Heart right ventricle (tissue), 16 donors: ENCODE data around the gene RBMX. TPM values are rescaled to one million over a fixed set of nuclear protein-coding genes. Genes with fewer than 3 reads are reported as not detected.
"Not testable (repeated sequence)": the region's sequence is repeated elsewhere in the genome, so short reads cannot be mapped to it uniquely, and the experiment has no call there.

Source experiments
- ATAC-seq, 8 donors: fragments of 200-7000 bp; cut with Tn5 transposase; one replicate each; pipeline ENCODE4 v1.9.1; 2020; ENCODE audit warnings: mild to moderate bottlenecking in 8 of 8, moderate library complexity in 8 of 8, moderate number of reproducible peaks in 1 of 8
- DNase-seq, 2 donors: peaks; one replicate each; pipeline ENCODE4 v3.0.0-alpha.2; 2020
- H3K27ac ChIP-seq, 10 donors: fragments of 200-600 bp; sonication (generic) in 2 of 10; one replicate each; pipeline versions ENCODE4 v1.5.0 to v1.8.0; 2020 to 2022; ENCODE audit warnings: mild to moderate bottlenecking in 3 of 10
- H3K27me3 ChIP-seq, 7 donors: fragments of 200-600 bp; one replicate each; pipeline ENCODE4 v1.8.0; 2021 to 2022; ENCODE audit warnings: mild to moderate bottlenecking in 2 of 7
- H3K36me3 ChIP-seq, 9 donors: fragments of 200-600 bp; sonication (generic) in 1 of 9; one replicate each; pipeline versions ENCODE4 v1.5.0 to v1.8.0; 2020 to 2022; ENCODE audit warnings: mild to moderate bottlenecking in 2 of 9
- H3K4me1 ChIP-seq, 9 donors: fragments of 200-600 bp; sonication (generic) in 1 of 9; one replicate each; pipeline versions ENCODE4 v1.5.0 to v1.8.0; 2020 to 2022; ENCODE audit warnings: mild to moderate bottlenecking in 4 of 9
- H3K4me3 ChIP-seq, 10 donors: fragments of 200-600 bp; sonication (generic) in 2 of 10; one replicate each; pipeline versions ENCODE4 v1.5.0 to v1.8.0; 2020 to 2022; ENCODE audit warnings: mild to moderate bottlenecking in 7 of 10, moderate library complexity in 2 of 10
- H3K9me3 ChIP-seq, 11 donors: fragments of 200-600 bp in 10 of 11; sonication (generic) in 2 of 11; one replicate each; pipeline versions ENCODE4 v1.5.0 to v1.8.0; 2013 to 2022; ENCODE audit warnings: mild to moderate bottlenecking in 2 of 11, control low read depth in 1 of 11, moderate library complexity in 1 of 11
- WGBS, 2 donors: extraction: QIAGEN DNeasy Blood & Tissue Kit; methylation state at CpG; one replicate each; pipeline ENCODE4 v1.1.7; 2013; ENCODE audit warnings: inconsistent platforms in 1 of 2; 5-methylcytosine and 5-hydroxymethylcytosine counted together
- intact Hi-C, 10 donors: fragments of 100-400 bp; cut with DNase I; formaldehyde crosslinking; loops; one replicate each; pipeline versions ENCODE4 v1.11.1 to v1.14.2; 2022
- polyA plus RNA-seq, 2 donors: library from polyadenylated mRNA; stranded (reverse); fragments of 200-250 nt; gene quantifications; one replicate each; pipeline ENCODE4 v1.2.3, GENCODE V29; 2013
- total RNA-seq, 10 donors: library from RNA; stranded (reverse); fragmentation: NEBNext Ultra II Directional in 3 of 10; extraction: Animal tissue kit (Norgen Biotek cat#: 25700) in 3 of 10; gene quantifications; one replicate each; pipeline versions ENCODE4 v1.2.1 to v1.2.4, GENCODE V29; 2021 to 2023
- TF ChIP-seq, protein P1 (sequence below), 9 donors: fragments of 200-600 bp; sonication (generic) in 2 of 9; IDR thresholded peaks; one replicate each; pipeline versions ENCODE4 v1.5.0 to v1.8.0; 2021 to 2022; ENCODE audit warnings: antibody characterized with exemption in 9 of 9, mild to moderate bottlenecking in 5 of 9, moderate library complexity in 1 of 9
- donor health status: Arrhythmogenic right ventricular cardiomyopathy.
- donor health status: ischemic (EF 13 %, LVEDD 7.1; RV severe dilation, severe dysfunction).
- donor health status: healthy with polysubstance abuse.
- donor health status: DM: no; HTN: yes; CAD: no.
- donor health status: DM: no; HTN: no; CAD: no.
- donor health status: ischemic (EF 25% LVEDD 6.9; RV normal size, moderate dysfunction).
- donor health status: ischemic (EF 25% LVEDD 5.7; RV mildly dilated, moderate dysfunction).
- donor health status: healthy.
- donor health status: DM: yes; HTN: yes; CAD: no.
- donor health status: Ischemic cardiomyopathy.
- donor health status: ischemic (EF 35%, LVEDD 5.7; RV mildly dilated, moderate dysfunction).
- donor health status: nonischemic (EF 11% LVEDD 7.7; RV severe dilation, severe dysfunction).
- donor health status: DM: yes; HTN: yes; CAD: no.
- donor health status: PGD.
- donor health status: ischemic (EF 29% LVEDD 5.4; RV normal size, mild dysfunction).
- donor health status: nonischemic (EF 23%, LVEDD 6.1; RV moderate dilation, normal function).

RBMX gene
- total and polyA plus RNA-seq, 12 donors, result 45.0 to 107 (median 89.6) TPM

DNA sequence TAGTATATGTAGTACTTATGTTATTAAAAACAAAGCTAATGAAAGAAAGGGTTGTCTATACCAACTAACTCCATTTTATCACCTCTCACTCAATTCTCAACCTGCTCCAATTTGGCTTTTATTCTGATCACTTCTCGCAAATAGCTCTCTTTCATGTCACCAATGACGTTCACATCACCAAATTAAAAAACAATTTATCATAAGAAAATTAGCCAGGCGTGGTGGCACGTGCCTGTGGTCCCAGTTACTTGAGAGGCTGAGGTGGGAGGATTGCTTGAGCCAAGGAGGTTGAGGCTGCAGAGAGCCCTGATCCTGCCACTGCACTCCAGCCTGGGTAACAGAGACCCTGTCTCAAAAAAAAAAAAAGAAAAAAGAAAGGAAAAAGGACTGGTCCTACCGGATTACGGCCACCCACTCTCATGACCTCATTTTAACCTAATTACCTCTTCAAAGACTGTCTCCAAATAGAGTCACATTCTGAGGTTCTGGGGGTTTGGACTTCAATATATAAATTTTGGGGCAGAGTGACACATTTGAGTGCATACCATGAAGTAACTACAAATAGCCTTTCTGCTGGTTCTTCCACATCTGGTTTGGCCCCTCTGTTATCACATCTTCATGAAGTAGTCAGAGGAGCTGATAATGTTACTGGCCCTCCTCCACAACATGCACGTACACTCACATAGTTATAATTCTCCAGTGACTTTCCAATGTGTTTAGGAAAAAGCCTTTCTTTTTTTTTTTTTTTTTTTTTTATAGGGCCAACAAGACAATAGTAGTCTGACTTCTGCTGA, 15.8 kb upstream of the RBMX start:
- TF ChIP-seq, protein P1, sequence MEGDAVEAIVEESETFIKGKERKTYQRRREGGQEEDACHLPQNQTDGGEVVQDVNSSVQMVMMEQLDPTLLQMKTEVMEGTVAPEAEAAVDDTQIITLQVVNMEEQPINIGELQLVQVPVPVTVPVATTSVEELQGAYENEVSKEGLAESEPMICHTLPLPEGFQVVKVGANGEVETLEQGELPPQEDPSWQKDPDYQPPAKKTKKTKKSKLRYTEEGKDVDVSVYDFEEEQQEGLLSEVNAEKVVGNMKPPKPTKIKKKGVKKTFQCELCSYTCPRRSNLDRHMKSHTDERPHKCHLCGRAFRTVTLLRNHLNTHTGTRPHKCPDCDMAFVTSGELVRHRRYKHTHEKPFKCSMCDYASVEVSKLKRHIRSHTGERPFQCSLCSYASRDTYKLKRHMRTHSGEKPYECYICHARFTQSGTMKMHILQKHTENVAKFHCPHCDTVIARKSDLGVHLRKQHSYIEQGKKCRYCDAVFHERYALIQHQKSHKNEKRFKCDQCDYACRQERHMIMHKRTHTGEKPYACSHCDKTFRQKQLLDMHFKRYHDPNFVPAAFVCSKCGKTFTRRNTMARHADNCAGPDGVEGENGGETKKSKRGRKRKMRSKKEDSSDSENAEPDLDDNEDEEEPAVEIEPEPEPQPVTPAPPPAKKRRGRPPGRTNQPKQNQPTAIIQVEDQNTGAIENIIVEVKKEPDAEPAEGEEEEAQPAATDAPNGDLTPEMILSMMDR (IDR thresholded peaks at IDR 0.05), result no peak
- no peaks in the 10 kb centered on the region for H3K9me3 ChIP-seq
- no peaks in the 10 kb centered on the region for H3K4me1 ChIP-seq
- no peak overlapping the region for H3K27ac ChIP-seq
- H3K27me3 ChIP-seq, result no peaks in the 10 kb centered on the region
- ATAC-seq (no peak), DNase-seq (no peak)
- H3K36me3 ChIP-seq, result no peaks in the 10 kb centered on the region
- H3K4me3 ChIP-seq, result no peak overlapping the region
- 70 to 73% methylated on average over 7 of the region's 7 CpGs for WGBS, 2 donors
- intact Hi-C loops, result no loop called here

DNA sequence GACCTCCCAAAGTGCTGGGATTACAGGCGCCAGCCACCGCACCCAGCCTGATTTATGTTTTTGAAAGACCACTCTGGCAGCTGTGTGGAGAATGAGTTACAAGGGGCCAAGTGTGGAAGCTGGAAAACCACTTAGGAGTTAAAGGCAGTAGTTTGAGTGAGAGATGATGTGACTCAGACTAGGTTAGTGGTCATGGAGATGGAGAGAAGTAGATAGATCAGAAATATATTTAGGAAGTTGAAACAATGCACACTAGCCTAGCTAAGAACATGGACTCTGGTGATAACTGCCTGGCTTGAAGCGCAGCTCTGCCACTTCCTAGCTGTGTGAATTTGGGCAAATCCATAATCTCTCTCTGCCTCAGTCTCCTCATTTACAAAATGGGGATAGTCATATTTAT, 11.9 kb upstream of the RBMX start:
- ATAC-seq (no peak), DNase-seq (no peak)
- Histone ChIP-seq H3K27ac (no peak overlapping the region), H3K36me3 (no peaks in the 10 kb centered on the region), H3K4me1 (no peaks in the 10 kb centered on the region), H3K9me3 (no peaks in the 10 kb centered on the region), H3K4me3 (no peak overlapping the region), H3K27me3 (no peaks in the 10 kb centered on the region)
- TF ChIP-seq, protein P1 (IDR thresholded peaks at IDR 0.05), result no peak
- WGBS, 2 donors, result 94 to 98% methylated on average over 3 of the region's 3 CpGs
- intact Hi-C loops, result no loop called here

DNA sequence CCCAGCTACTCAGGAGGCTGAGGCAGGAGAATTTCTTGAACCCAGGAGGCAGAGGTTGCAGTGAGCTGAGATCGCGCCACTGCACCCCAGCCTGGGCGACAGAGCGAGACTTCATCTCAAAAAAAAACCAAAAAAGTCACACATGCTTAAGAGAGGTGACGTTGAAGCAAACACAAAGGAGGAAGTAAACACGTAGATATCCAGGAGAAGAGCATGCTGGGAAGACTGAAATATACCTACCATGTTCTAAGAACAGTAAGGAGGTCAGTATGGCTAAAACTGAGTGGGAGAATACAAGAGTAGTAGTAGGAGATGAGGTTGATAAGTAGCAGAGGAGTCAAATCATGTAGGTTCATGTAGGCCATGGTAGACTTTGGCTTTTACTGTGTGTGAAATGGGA, 10.1 kb upstream of the RBMX start:
- 94% methylated on average over 6 of the region's 6 CpGs for WGBS, 2 donors
- H3K9me3 ChIP-seq, H3K4me1 ChIP-seq, ATAC-seq, intact Hi-C loops, H3K27ac ChIP-seq, H3K36me3 ChIP-seq, H3K27me3 ChIP-seq, H3K4me3 ChIP-seq, DNase-seq: not testable (repeated sequence)

DNA sequence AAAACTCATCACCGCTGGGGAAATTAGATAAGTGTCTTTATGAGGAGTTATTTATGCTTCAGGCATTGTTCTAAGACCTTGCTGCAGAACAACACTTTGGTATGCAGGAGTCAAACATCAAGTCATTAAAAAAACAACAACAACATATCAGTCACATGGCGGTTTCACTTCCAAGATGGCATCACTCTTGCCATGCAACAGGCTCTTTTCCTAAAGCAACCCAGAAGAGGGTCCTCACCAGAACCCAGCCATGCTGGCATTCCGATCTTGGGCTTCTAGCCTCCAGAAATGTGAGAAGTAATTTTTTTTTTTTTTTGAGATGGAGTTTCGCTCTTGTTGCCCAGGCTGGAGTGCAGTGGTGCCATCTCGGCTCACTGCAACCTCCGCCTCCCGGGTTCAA, 8.7 kb upstream of the RBMX start:
- whole genome bisulfite sequencing, 2 donors, result 94 to 99% methylated on average over 7 of the region's 7 CpGs
- Histone ChIP-seq H3K4me3 (no peak overlapping the region), H3K36me3 (no peaks in the 10 kb centered on the region), H3K4me1 (peaks cover 0 to 13% (median 0%) of the 10 kb centered on the region in 9 donors), H3K27ac (no peak overlapping the region), H3K9me3 (no peaks in the 10 kb centered on the region), H3K27me3 (no peaks in the 10 kb centered on the region)
- TF ChIP-seq, protein P1 (IDR thresholded peaks at IDR 0.05), result no peak
- ATAC-seq (no peak), DNase-seq (no peak)
- intact Hi-C loops, result loop anchor here in 2 of 10 donors (10.0 kb wide), 2 partner anchors 124 to 174 kb away; no protein-coding TSS in a partner anchor

DNA sequence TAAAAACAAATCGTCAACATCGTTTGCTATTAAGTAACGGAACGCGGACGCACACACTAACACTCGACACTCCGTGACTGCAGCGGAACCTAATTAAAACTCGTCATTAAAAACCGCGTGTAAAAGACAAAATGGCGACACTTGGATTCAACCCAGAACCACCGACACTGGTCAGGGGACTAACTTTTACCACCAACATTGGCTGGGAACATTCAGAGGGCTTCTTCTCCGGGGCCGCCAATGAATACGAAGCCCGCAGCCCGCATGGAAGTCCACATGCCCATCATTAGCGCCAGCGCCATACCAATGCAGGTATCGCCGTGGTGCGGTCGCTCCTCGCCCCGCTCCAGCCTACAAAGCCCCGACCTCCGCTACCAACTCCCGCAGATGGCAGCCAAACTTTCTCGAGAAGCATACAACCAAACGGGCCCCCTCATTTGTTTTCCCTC, 498 bp downstream of the RBMX start:
- intact Hi-C loops, result loop anchor here in 3 of 10 donors (1.0 to 10.0 kb wide), 3 partner anchors 29 to 165 kb away; no protein-coding TSS in a partner anchor
- 1% methylated on average over 32 of the region's 32 CpGs for WGBS, 2 donors

More for the DNA sequence above, 498 bp downstream of the RBMX start:
- ATAC-seq (peak; percentile 20 to 57 (median 45)), DNase-seq (peak; percentile 18 to 31)
- no peaks in the 10 kb centered on the region for H3K27me3 ChIP-seq
- H3K36me3 ChIP-seq, result peaks cover 0 to 41% (median 7%) of the 10 kb centered on the region in 9 donors
- peak overlapping the region; percentile 50 to 92 (median 79) for H3K4me3 ChIP-seq
- H3K27ac ChIP-seq, result peak overlapping the region; percentile 86 to 97 (median 94)
- H3K9me3 ChIP-seq, result no peaks in the 10 kb centered on the region
- TF ChIP-seq, protein P1 (IDR thresholded peaks at IDR 0.05), result no peak
- H3K4me1 ChIP-seq, result peaks cover 0 to 27% (median 7%) of the 10 kb centered on the region in 9 donors
